ENCODE measurements around the gene SEMA4B.
"Not testable (repeated sequence)": the region's sequence is repeated elsewhere in the genome, so short reads cannot be mapped to it uniquely, and the experiment has no call there.

The SEMA4B gene

DNA sequence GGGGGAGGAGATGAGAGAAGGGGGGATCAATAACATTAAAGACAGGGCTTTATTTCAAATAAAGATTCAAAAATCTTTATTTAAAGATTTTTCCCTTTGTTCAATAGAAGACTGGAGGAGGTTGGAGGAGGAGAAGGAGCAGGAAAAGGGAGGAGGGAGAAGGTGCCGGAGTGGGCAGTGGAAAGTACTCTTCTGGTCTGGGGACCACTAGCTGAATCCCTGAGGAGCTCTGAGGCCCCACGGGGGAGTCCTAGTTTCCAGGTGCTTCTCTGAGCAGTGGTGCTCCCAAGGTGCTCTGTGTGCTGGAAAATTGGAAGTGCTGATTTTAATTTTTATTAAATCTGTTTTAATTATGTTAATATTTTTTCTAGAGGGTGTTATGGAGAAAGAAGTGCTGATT lies 19.4 kb upstream of the SEMA4B start:
- no peak for DNase-seq

DNA sequence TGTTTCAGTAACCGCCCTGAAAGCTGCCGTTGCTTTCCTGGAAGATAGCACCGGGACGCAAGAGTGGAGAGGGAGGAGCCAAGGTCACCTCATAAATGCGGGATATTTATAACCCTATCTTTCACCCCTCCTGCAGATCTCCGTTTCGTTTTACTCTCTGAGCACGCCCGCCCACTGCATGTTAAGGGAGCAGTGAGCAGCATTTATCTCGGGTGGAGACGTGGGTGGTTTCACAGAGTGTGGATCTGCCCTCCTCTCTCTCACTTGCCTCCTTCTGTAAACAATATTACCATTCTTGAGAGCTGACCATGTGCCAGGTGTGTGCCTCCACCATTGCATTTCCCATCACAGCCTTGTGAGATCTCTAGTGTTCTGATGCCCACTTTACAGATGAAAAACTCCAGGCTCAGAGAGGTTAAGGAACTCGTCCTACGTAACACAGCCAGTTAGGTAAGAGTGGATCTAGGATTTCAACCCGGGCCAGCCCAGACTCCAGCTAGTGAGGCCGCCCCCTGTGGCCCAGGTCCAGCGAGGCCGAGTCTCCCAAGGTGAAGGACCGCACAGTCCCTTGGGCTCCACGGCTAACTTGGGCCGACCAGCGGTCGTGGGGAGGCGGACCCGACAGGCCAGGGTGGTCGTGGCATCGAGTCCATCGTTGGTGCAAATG lies 16.9 kb upstream of the SEMA4B start:
- peak; percentile 64 to 80 for DNase-seq

DNA sequence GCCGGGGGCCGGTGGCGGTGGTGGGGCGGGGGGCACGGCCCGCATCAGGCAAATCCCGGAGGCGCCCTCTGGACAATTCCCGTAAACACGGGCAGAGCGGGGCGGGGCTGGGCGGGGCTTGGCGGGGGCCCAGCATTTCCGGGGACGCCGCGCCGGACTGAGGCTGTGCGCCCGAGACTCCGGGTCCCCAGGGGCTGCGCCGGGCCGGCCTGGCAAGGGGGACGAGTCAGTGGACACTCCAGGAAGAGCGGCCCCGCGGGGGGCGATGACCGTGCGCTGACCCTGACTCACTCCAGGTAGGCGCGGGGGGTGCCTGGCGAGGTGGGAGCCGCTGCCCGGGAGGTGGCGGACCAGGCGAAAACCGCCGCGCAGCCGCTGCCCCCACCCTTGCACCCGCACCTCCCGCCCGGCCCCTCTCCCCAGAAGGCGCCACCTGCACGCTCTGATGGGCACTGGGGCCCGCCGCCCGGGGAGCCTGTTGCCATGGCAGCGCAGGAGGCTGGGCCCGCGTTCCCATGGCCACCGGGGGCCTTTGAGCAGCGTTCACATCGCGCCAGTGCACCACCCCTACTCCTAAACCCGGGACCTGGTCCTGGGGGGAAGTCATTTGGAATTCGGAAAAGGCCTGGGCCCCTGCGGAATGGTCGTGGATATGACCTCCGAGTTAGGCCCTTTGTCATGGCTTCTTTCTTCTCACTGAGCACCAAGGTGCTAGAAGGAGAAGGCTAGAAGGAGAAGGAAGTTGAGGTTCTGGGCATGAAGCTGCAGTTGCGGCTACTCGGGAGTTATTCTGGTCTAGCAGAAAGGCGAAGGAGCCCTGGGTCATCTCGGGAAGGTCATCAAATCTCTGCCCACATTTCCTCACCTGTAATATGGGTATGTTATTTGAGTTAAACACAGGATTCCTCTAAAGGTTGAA lies 16.1 kb upstream of the SEMA4B start:
- peak; percentile 80 to 93 for DNase-seq

DNA sequence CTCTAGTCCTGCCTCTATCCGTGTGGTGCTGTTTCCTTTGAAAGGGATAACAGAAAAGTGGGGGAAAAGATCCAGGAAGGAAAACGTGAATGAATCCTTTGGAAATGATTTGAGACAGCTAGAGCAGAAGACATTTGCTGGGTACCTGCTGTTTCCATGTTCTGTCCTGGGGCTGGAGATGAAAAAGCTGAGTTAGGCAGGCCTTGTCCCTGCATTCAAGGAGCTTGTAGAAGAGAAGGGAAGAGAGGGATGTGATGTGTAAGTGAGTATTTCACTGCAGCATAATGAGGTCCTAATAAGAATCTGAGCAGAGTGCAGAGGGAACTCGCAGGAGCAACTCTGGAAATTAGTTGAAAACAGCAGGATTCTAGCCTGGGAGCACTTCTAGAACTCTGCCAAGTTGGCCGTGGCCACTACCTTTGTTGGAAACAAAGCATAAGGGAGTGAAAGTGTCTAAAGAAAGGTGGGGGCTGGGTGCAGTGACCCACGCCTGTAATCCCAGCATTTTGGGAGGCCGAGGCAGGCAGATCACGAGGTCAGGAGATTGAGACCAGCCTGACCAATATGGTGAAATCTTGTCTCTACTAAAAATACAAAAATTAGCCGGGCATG lies 13.8 kb upstream of the SEMA4B start:
- no peak for DNase-seq

DNA sequence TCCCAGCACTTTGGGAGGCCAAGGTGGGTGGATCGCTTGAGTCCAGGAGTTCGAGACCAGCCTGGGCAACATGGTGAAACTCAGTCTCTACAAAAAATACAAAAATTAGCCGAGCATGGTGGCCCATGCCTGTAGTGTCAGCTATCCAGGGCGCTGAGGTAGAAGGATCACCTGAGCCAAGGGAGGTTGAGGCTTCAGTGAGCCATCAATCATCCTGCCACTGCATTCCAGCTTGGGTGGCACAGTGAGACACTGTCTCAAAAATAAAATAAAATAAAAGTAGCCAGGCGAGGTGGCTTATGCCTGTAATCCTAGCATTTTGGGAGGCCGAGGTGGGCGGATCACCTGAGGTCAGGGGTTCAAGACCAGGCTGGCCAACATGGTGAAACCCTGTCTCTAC lies 13.1 kb upstream of the SEMA4B start:
- not testable (repeated sequence) for DNase-seq

DNA sequence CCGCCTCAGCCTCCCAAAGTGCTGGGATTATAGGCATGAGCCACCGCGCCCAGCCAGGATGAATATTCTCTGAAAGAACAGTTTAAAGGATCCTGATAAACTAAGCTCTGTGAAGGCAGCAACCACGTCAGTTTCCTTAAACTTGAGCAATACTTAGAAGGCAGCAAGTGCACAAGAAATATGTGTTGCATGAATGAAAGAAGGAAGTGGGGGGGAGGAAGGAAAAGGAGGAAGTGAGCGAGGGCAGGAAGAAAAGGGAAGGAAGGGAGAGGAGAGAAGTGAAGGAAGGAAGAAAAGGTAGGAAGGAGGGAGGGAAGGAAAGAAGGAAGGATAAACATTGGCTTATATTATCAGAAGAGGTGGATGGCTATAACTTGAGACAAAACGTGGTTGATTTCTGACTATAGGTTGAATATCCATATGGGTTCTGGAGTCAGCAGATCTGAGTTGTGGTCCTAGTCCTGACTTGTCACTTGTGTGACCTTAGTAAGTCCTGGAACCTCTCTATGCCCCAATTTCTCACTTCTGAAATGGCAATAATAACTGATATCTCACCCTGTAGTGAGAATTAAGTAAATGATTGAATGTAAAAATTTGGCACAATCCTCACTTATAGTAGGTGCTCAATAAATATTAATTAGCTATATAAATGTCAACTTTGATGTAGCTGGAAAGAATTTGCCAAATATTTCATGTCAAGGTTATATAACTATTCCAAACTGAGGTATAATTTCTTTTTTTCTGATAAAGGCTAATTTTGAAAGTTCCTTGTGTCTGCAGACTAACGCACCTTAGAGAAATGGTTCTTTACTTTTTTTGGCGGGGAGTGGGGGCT lies 12.0 kb upstream of the SEMA4B start:
- DNase-seq, result no peak

DNA sequence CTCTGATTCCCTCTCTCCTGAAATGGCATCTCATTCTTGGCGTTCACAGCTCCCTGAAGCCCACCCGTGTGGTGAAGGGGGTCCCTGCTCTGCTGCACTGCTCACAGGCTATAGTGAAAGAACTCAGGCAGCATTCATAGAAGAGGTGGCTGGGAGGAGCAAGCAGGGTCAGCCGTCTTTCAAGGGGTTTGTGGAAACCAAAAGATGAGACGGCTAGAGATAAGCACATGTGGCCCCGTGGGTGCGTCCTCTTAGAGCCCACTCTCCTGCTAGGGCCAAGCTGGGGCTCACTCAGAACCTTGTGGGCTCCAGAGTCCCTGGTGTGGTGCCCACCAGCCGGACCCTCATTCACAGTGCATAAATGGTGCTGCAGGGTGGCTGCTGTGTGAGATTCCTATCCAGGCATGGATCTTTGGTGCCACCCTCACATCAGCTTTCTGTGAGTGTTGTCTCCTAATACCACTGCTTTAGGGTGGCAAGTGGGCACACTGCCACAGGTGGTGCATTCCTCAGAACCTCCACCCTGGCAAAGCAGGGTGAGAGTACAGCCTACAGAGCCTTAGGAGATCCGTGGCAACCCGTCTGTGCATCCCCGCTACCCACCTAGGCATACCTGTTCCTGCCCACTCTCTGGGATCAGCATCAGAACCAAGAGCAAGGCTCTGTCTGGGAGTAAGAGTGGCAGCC lies 11.2 kb upstream of the SEMA4B start:
- no peak for DNase-seq

DNA sequence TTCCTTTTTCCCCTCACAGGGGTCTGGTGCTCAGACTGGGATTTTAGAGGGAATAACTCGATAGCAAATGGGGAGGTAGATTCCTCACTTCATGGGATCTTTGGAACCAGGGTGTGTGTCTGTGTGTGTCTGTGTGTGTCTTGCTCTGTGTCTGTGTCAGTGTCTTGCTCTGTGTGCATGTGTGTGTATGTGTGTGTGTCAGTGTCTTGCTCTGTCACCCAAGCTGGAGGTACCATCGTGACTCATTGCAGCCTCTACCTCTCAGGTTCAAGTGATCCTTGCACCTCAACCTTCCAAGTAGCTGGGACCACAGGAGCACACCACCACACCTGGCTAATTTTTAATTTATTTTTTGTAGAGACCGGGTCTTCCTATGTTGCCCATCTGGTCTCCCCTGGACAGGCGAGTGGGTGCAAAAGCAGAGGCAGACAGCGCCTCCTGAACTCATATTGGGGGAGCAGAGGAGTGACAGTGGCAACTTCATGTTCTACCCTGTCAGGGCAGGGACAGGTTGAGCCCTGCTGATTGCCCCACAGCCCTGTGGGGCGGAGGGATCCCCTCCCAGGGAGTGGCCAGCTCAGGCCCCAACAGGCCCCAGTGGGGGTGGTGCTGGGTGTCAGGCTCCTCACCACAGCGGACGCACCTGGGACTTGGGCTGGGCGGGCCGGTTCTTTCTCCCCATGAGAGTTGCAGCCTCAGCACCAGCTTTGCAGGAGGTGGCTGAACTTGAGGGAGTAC lies 10.4 kb upstream of the SEMA4B start:
- DNase-seq, result peak in 1 of 2 experiments; percentile 65

DNA sequence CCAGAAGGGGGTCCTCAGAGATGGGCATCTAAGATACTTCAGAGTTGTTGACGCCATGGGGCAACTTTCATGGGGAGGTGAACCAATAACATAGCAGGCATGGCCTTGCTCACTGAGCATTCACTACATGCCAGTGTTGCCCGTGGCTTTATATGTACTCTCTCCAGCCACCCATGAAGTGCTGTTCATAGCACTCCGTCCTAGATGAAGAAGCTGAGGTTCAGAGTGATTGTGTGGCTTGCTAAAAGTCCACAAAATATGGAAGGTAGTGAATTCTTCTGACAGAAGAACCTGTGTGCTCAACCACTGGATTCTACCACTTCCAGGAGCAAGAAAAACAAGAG lies 9.8 kb upstream of the SEMA4B start:
- peak; percentile 49 to 50 for DNase-seq

DNA sequence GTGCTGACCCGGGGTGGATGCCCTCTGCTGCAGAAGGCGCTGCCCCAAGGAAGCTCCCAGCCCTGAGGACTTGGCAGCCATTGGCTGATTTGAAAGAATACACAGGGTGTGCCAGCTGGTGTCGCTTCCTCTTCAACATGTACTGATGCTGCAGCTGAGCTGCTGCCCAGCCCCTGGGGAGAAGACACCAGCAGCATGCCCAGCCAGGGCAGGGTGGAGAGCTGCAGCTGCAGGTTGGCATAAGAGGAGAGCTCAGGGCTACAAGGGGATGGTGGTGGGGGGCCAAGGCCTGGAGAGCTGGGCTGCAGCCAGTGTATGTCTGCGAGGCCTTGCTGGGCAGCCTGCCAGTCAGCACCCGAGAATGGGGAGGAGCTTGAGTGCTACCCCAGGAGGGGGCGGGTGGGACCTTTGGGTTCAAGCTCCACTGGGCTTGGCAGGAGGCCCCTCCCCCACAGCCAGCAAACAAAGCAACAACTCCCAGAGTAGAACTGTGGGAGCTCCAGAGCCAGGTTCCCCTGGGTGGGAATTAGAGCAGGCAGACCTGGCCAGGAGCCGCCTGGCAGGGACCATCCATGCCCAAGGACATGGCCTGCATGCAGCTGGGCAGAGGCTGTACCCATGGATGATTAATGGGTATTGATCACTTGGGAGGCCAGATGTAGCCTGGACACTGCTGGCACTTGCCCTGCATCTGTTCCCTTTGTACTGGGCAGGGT lies 9.2 kb upstream of the SEMA4B start:
- peak; percentile 89 to 97 for DNase-seq

DNA sequence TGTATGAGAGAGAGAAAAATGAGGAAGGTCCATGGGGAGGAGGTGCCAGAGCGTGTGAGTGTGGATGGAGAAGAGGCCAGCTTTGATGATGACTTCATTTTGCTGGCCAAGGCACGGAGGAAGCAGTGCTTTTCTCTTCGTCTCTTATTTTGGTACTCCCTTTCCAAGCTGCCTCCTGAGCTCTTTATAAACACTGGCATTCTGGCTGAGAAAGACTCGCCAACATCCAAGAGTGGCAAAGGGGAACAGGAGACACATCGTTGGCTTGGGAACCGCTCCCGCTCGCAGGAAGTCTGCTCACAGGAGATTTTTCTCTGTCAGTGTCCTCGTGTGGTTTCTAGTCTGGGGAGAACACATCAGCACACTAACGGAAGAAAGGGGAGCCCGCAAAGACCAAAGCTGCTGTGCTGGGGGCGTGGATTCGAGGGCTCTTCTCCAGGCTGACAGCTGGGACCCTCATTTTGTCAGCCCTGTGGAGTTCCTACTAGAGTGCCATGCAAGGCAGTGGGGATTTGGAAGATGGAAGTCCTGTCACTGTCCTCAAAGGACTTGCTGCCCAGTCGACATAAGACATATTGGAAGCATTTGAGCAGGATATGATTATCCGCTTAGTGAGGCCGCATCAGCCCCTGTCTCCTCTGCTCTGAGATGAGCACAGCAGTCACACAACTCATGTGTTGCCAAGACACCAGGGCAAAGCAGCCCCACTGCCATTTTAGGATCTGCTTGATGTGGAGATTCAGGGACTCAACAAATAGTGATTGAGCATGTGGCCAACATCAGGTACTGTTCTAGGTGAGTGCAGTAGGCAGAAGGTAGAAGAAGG lies 8.0 kb upstream of the SEMA4B start:
- no peak for DNase-seq

DNA sequence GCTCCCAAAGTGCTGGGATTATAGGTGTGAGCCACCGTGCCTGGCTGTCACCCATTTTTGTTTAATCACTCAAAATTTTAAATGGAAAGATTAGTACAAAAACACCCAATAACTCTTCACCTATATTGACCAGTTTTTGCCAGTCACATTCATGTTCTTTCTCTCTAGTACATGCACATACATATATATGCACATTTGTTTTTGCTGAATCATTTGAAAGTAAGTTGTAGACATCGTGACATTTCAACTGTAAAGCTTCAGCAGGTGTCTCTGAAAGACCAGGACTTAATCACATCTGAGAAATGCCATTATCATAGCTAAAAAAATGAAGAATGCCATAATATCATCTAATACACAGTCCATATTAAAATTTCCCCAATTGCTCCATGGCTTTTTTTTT lies 6.5 kb upstream of the SEMA4B start:
- no peak for DNase-seq

DNA sequence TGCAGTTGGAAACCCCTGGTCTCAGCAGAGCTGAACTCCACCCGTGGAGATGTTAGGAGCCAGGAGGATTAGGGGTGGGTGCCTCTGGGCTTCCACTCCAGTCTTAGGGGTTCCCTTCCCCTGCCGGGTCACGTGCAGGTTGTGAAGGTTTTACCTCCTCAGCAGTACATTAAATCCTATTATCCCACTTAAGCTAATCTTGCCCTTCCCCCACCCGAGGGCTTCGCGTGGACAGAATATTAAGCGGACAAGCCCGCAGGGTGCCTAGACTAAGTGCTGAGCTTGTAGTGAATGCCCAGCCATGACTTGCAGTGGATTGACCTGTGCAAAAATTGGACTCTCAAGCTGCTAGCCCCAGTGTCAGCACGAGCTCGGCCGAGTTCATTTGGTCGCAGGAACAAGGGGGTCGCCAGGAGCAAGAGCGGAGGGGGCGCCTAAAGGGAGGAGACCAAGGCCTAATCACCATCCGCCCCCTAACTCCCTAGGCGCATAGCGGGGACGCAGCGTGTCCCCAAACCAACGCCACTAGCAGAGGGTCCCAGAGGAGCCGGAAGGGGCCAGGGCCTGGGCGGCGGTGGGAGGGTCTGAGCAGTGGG lies 498 bp upstream of the SEMA4B start:
- peak in 1 of 2 experiments; percentile 27 for DNase-seq

DNA sequence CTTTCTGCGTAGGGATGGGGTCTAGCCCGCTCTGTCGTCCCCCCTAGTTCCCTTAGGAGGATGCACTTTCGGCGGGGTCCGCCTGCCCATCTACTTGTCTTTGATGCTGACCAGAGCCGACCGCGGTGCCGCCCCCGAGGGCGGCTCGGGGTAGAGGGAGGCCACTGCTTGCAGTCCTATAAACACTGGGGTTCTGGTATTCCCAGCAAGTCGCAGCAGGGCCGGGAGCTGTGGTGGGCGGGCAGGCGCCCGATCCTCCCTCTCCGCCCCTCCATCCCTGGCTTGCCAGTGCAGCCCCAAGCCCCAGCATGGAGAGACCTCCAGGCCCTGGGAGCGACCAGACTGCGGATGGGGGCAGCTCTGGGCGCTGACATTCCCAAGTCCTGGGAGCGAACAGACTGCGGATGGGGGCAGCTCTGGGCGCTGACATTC lies 830 bp downstream of the SEMA4B start:
- DNase-seq, result peak in 1 of 2 experiments; percentile 36

DNA sequence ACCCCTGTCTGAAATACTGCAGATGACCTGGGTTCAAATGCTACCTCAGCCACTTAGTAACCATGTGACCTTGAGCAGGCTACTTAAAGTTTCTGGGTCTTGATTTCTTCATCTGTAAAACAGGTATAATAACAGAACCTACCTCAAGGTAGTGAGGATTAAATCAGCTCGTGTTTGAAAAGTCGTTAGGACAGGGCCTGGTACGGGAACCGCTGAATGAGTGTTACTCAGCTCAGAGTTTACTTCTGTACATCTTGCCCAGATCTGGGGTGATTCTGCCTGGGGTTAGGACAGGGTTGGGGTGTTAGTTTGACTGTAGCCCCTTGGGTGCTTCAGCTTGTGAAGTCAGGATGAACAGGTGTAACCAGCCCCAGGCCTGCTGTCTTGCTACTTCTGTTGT lies 1.8 kb downstream of the SEMA4B start:
- DNase-seq, result no peak

DNA sequence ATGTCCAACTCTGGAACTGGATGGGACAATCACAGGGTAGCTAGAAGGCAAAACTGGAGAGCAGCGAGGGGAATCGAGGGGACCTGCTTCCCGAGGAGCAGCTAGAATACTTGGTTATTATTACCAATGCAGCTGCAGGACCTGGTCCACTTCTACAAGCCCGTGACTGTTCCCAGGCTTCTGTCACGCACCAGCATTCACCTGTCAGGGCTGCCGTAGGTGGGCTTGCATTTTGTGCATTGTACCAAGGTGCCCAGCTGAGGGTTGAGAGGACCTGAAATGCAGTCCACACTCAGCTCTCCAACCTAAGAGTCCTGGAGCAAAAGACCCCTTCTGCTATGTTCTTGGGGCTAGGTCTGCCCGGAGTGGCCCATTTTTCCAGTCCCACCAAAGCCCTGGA lies 2.3 kb downstream of the SEMA4B start:
- no peak for DNase-seq

DNA sequence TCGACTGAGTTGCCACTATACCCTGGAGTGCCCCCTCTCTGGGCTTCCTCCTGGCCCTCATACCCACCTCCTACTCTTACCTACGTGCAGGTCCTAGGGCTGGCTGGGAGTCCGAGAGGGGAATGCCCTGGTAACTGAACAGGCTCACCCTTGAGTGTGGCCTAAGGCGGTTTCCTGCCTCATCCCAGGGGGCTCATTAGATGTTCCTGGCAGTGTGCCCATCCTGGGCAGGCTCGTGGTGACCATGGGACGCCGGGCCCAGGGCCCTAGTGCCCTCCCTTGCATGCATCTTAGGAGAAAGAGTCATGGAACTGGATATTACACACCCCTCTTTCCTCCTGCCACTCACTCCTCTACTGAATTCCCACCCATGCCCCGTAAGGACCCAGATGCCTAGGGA lies 2.8 kb downstream of the SEMA4B start:
- DNase-seq, result peak in 1 of 2 experiments; percentile 21

DNA sequence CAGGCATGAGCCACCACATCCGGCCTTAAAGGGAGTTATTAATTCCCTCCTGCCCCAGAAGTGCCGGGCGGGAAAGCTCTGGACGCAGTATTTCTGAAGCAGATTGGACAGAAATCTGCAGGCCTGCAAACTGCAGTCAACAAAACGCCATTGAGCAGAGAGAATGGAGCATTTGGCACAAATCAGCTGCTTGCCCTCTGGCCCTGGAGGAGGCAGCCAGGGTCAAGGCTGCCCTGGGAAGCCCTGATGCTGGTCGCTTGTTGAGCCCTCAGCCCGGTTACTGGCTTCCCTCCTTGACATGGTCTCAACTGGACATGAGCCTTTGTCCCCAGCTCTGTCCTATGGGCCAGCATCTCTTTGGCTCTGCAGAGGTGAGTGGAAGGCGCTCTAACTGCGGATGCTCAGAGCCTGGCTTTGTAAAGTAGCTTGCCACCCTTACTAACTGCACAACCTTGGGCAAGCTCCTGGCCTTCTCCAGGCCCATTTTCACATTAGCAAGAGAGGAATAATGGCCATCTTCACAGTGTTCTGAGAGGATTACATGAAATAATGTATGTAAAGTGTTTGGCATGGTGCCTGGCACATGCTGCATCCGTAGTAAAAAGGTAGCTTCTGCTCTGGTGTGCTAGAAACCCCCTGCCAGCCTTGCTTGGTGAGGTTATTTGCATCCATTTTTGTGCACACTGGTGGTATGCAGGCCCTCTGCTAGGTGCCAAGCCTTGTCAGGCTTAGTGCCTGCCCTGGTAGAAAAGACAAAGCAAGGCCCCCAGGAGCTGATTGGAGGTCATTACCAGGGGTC lies 4.1 kb downstream of the SEMA4B start:
- DNase-seq, result peak; percentile 5 to 36

DNA sequence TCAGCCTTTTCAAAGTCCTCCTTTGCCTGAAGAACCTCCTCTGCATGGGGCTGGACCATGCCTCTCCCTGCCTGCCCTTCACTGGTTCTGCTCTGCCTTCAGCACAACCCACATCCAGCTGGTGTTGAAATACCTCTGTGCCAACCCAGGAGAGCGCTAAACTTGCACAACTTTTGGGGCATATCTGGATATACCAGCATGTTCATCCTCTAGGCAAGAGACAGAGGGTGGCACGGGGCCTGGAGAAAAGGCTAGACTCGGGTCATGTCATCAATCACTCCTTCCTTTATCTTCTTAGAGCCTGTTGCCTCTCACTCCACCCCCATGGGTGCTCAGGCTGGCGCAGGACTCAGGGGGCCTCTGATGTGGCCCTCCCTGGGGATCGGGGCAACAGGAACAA lies 4.8 kb downstream of the SEMA4B start:
- no peak for DNase-seq

Measured in NCI-H526 (cell line).